ENCODE results near the gene DGAT2L6.
"Not testable (repeated sequence)": the region's sequence is repeated elsewhere in the genome, so short reads cannot be mapped to it uniquely, and the experiment has no call there.

Gene DGAT2L6

DNA sequence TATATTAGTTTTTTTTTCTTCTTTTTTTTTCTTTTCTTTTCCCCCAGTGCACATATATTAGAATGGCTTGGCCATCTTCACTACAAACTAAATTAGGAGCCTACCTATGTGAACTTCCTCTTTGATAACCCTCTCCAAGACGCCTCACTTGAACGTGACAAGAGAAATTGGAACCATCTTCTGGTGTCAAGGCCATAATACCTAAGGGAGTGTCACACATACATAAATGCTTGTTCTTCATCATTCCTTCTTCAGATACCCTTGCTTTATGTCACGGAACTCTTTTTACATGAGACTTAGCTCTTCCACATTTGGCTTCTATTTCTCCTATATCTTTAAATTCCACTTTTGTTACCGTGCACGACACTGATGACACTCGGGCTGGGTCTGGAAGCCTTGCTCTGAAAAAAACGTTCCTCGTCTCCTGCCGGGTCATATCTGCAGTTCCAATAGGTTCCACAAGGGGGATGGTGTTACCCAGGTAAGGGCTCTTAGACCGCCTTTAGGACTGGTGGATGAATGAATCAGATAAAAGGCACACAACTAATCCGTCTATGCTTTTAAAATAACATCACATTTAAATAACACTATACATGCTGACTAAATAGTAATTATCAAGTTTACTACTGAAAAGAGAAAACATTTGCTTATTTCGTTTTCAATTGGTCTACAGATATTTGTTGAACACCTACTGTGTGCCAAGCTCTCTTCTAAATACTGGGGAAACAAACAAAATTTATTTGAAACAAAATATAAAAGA, 19.9 kb downstream of the DGAT2L6 start:
- peak; percentile 65 for DNase-seq (ENCODE audit: low spot score)

GRCh38 chrX:70201732-70202131, 24.4 kb downstream of the DGAT2L6 start:
- no peak for DNase-seq (ENCODE audit: low spot score)

- no peak for DNase-seq (ENCODE audit: low spot score)
Measured at GRCh38 chrX:70208479-70208878, 31.2 kb downstream of the DGAT2L6 start.

GRCh38 chrX:70209570-70209969, 32.3 kb downstream of the DGAT2L6 start:
- DNase-seq (ENCODE audit: low spot score) = not testable (repeated sequence)

GRCh38 chrX:70219938-70220764, 42.9 kb downstream of the DGAT2L6 start:
- peak; percentile 20 for DNase-seq (ENCODE audit: low spot score)

DNA sequence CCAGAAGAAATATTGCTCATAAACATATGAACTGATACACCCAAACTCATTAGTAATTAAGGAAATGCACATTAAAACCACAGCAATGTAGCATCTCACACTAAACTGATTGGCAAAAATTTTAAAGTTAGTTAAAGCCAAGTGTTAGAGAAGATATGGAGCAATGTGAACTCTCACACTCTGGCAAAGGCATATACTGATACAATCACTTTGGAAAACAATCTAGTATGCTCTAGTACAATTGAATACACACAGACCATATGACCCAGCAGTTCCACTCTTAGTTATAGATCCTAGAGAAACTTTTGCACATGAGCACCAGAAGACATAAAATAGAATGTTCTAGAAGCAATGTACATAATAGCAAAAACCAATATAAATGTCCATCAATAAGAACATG, 48.8 kb downstream of the DGAT2L6 start:
- DNase-seq (ENCODE audit: low spot score) = no peak

DNA sequence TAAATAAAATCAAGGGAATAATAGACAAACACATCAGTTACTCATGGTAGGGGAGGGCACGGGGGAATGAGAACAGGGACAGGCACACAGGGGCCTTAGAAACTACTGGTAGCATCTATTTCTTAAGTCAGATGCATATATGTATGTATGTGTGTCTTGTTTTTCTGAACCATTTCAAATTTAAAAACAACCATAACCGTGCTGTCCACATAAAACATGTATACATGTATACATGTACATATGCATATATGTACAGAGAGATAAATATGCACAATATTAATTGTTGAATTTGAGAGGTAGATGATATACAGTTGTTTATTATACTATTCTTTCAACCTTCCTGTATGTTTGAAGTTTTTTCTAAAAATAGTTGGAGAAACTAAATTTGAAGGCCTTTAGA, 49.4 kb downstream of the DGAT2L6 start:
- no peak for DNase-seq (ENCODE audit: low spot score)

DNA sequence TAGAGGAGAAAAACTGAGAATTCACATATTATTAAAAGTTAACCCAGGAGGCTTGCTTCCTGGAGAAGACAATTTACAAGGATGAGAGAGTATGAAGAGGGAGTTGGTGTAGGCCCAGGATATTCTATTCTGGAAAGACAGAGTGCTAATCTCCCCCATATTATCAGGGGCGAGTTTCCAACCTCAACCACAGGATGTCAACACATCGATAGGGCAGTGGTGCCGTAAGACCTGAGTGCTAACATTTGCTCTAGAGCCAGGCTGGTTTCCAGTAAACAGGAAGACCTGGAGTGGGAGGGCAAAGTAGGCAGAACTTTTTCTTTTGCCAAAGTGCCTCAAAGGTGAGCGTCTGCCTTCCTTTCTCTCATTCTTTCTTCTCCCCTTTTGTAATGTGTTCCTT, 54.4 kb downstream of the DGAT2L6 start:
- DNase-seq (ENCODE audit: low spot score) = no peak

DNA sequence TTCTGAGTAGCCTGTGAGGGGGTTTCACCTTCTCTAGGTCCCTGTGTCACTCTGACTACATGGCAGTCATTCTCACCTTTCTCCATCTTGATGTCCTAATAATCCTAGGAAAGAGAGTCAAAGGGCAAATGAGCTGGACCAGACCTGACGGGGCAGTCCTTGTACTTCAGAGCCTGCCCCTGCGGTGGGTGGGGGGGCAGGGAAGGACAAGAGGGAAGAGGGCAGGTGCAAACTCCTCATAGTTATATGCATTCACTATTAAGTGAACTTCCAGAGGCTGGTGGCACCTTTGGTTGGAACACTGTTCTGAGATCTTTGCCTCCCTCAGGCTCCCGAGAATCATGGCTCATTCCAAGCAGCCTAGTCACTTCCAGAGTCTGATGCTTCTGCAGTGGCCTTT, 57.1 kb downstream of the DGAT2L6 start, which contains the start of gene AWAT1:
Gene AWAT1, plus strand, starts transcription at position 301 of the 400 bp plus-strand sequence. Its CDS starts 41 bp downstream, at position 342.
- DNase-seq (ENCODE audit: low spot score) = no peak

- no peak for DNase-seq (ENCODE audit: low spot score)
Measured at GRCh38 chrX:70240751-70241150, 63.5 kb downstream of the DGAT2L6 start.

GRCh38 chrX:70241501-70241900, 64.2 kb downstream of the DGAT2L6 start:
- DNase-seq (ENCODE audit: low spot score) = no peak

GRCh38 chrX:70243601-70244000, 66.3 kb downstream of the DGAT2L6 start:
- not testable (repeated sequence) for DNase-seq (ENCODE audit: low spot score)

GRCh38 chrX:70244881-70245280, 67.6 kb downstream of the DGAT2L6 start:
- DNase-seq (ENCODE audit: low spot score) = no peak

DNA sequence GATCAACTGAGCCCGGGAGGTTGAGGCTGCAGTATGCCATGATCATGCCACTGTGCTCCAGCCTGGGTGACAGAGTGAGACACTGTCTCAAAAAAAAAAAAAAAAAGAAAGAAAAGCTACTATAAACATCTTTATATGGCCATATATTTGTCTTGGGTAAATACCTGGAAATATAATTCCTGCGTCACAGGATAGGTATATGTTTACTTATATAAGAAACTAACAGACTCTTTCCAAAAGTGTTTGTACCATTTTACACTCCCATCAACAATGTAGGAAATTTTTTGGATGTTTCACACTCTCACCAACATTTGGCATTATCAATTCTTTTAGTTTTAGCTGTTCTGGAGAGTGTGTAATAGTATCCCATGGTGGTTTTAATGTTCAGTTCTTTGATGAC, 70.0 kb downstream of the DGAT2L6 start:
- DNase-seq (ENCODE audit: low spot score) = no peak

- no peak for DNase-seq (ENCODE audit: low spot score)
Measured at GRCh38 chrX:70252491-70252890, 75.2 kb downstream of the DGAT2L6 start.

DNA sequence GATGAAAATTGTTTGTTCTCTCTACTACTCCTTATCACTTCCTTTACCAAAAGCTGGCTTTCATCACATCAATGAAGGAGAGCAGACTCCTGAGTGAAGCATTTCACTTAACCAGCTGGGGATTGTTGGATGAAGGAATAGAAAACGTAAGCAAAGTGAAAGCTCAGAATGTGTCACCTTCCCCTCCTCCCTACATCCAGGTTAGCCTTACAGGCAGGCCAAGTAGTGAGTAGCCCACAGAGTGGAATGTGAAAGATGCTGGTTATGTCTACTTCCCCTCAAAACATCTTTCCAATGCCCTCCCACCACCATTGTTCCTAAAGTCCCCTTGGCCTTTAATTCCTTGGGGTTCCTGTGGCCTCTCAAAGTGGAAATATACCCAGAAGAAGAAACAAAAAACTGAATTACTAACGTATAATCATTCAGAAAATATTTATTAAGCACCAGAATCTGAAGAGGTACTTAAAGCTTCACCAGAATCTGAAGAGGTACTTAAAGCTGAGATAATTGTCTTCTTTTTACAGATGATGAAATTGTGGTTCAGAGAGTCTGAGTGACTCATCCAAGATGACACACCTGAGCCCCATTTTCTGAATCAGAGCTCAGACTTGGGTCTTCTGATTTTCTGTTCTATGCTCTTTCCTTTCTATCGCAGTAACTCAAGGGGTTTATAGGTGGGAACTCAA, 76.2 kb downstream of the DGAT2L6 start:
- DNase-seq (ENCODE audit: low spot score) = peak; percentile 50

GRCh38 chrX:70254063-70254400, 76.7 kb downstream of the DGAT2L6 start:
- DNase-seq (ENCODE audit: low spot score) = peak; percentile 33

DNA sequence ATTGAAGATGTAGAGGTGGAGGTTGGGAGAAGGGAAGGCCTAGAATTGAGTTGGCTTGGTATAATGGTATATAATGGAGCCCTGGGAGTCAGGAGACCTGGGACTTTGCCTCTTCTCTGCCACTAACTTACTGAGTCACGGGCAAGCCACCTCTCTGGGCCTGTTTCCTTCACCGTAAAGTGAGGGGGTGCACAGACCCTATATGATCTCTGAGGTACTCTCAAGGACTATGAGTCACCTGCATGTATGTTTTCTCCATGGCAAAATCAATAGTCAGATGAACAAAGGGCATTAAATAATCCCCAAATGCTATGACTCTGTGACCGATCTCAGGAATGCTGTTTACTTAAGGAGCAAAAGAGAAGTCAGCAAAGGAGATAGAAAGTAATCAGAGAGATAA, 77.6 kb downstream of the DGAT2L6 start:
- DNase-seq (ENCODE audit: low spot score) = no peak

Data from SW480 (cell line).